Hindlimb muscle (tissue), 1 donor: Measurements from ENCODE around the gene RHOA. TPM values are rescaled to one million over a fixed set of nuclear protein-coding genes. Genes with fewer than 3 reads are reported as not detected.

Experiments
- DNase-seq: peaks from one replicate; pipeline ENCODE4 v3.0.0-alpha.2; 2013
- polyA plus RNA-seq: library from polyadenylated mRNA; unstranded; fragments of 120-200 nt; gene quantifications from one replicate; pipeline ENCODE4 v1.2.1, GENCODE V29; 2013; ENCODE audit not compliant: insufficient read length

Gene RHOA
- polyA plus RNA-seq, 1 donor: 443 TPM

GRCh38 chr3:49316696-49317457 lies 94.9 kb downstream of the RHOA start:
- DNase-seq: no peak

- DNase-seq: no peak
These were observed 97.7 kb downstream of the RHOA start for GRCh38 chr3:49313896-49314688.

- DNase-seq: no peak
These were observed 100.5 kb downstream of the RHOA start for GRCh38 chr3:49311283-49311682.

GRCh38 chr3:49310677-49311076 lies 101.1 kb downstream of the RHOA start:
- DNase-seq: no peak

Other genes with a start within 250 kb of the RHOA start
- gene CCDC71, start 245.6 kb downstream of the RHOA start, polyA plus RNA-seq: 16.0 TPM
- gene KLHDC8B, start 240.4 kb downstream of the RHOA start, polyA plus RNA-seq: 84.0 TPM
- gene C3orf62, start 134.7 kb downstream of the RHOA start, polyA plus RNA-seq: 10.3 TPM
- 56.1 TPM for gene USP4, start 71.9 kb downstream of the RHOA start, polyA plus RNA-seq
- 146 TPM for gene GPX1, start 53.6 kb downstream of the RHOA start, polyA plus RNA-seq
- gene TCTA, start 447 bp upstream of the RHOA start, polyA plus RNA-seq: 21.3 TPM
- gene AMT, start 10.5 kb upstream of the RHOA start, polyA plus RNA-seq: 9.2 TPM
- gene NICN1, start 17.3 kb upstream of the RHOA start, polyA plus RNA-seq: 14.2 TPM
- gene DAG1, start 58.3 kb upstream of the RHOA start, polyA plus RNA-seq: 266 TPM
- gene BSN, start 142.5 kb upstream of the RHOA start, polyA plus RNA-seq: 1.4 TPM